ENCODE results near the gene NTSR1. TPM values are rescaled to one million over a fixed set of nuclear protein-coding genes. Genes with fewer than 3 reads are reported as not detected.
A peak's percentile ranks its signal among the peaks of the same experiment; 100 is the strongest.

The NTSR1 gene
- total RNA-seq, 4 donors from 2014 or later = 1.5 to 23.9 (median 4.7) TPM

DNA sequence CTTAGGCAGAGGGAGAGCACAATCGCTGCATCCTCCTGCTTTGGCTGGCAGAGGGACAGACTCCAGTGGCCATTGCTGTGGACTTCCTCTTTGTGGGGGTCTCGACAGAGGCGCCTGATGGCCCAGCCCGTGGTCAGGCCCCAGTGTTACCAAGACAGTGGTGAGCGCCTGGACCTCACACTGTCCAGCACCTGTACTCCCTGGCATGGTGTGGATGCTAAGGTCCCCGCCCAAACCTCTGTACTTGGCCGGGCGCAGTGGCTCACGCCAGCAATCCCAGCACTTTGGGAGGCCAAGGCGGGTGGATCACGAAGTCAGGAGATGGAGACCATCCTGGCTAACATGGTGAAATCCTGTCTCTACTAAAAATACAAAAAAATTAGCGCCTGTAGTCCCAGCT, 2.3 kb upstream of the NTSR1 start:
- H3K27ac ChIP-seq = no peak overlapping the region
- H3K36me3 ChIP-seq = no peaks in the 10 kb centered on the region
- H3K4me3 ChIP-seq = no peak overlapping the region
- 82 to 100% methylated on average over 1 to 12 of the region's 12 CpGs for WGBS, 2 donors (ENCODE audit: low coverage in 1 of 2)
- intact Hi-C loops (cut with DNase I; ENCODE audit: low total_unique reads) (no loop called here), in situ Hi-C loops (cut with MboI; ENCODE audit: low pct_ligation_motif_present in 1 of 4, low pct_unique_long_range_greater_than_20kb in 1 of 4, low sequenced_read_pairs in 3 of 4) (no loop called here)
- TF ChIP-seq POLR2AphosphoS5 (IDR thresholded peaks at IDR 0.05) (no peak), POLR2A (IDR thresholded peaks at IDR 0.05) (no peak), EP300 (IDR thresholded peaks at IDR 0.05; ENCODE audit: low read depth) (no peak)
- TF ChIP-seq, protein P1, sequence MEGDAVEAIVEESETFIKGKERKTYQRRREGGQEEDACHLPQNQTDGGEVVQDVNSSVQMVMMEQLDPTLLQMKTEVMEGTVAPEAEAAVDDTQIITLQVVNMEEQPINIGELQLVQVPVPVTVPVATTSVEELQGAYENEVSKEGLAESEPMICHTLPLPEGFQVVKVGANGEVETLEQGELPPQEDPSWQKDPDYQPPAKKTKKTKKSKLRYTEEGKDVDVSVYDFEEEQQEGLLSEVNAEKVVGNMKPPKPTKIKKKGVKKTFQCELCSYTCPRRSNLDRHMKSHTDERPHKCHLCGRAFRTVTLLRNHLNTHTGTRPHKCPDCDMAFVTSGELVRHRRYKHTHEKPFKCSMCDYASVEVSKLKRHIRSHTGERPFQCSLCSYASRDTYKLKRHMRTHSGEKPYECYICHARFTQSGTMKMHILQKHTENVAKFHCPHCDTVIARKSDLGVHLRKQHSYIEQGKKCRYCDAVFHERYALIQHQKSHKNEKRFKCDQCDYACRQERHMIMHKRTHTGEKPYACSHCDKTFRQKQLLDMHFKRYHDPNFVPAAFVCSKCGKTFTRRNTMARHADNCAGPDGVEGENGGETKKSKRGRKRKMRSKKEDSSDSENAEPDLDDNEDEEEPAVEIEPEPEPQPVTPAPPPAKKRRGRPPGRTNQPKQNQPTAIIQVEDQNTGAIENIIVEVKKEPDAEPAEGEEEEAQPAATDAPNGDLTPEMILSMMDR (IDR thresholded peaks at IDR 0.05) = no peak
- H3K4me1 ChIP-seq = peaks cover 4 to 18% (median 14%) of the 10 kb centered on the region in 4 donors
- no peaks in the 10 kb centered on the region for H3K9me3 ChIP-seq
- H3K27me3 ChIP-seq = peaks cover 50% of the 10 kb centered on the region
- DNase-seq = no peak

DNA sequence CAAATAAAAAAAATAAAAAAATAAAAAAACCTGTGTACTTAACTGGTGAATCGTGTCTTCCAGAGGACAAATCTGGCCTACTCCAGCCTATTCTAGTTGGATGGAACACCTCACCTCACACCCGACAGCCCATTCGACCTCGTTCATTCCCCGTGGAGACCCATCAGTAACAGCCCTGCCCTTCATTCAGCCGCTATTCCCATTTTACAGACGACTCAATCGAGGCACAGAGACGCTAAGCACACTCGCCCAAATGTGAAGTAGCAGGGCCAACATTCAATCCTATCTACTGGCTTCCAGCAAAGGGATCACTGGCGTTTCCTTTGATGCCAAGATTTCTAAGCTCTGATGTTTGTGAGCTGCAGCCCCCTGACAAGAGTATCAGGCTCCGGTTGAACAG, 1.8 kb upstream of the NTSR1 start:
- no peaks in the 10 kb centered on the region for H3K9me3 ChIP-seq
- DNase-seq = no peak
- H3K36me3 ChIP-seq = no peaks in the 10 kb centered on the region
- H3K4me1 ChIP-seq = peaks cover 4 to 18% (median 14%) of the 10 kb centered on the region in 4 donors
- TF ChIP-seq EP300 (IDR thresholded peaks at IDR 0.05; ENCODE audit: low read depth) (no peak), POLR2AphosphoS5 (IDR thresholded peaks at IDR 0.05) (no peak), POLR2A (IDR thresholded peaks at IDR 0.05) (no peak)
- TF ChIP-seq, protein P1 (IDR thresholded peaks at IDR 0.05) = no peak
- H3K27me3 ChIP-seq = peaks cover 54% of the 10 kb centered on the region
- H3K27ac ChIP-seq = no peak overlapping the region
- WGBS, 2 donors (ENCODE audit: low coverage in 1 of 2) = 81% methylated on average over 7 to 12 of the region's 12 CpGs
- in situ Hi-C loops (cut with MboI; ENCODE audit: low pct_ligation_motif_present in 1 of 4, low pct_unique_long_range_greater_than_20kb in 1 of 4, low sequenced_read_pairs in 3 of 4) = no loop called here
- intact Hi-C loops (cut with DNase I; ENCODE audit: low total_unique reads) = no loop called here
- H3K4me3 ChIP-seq = no peak overlapping the region

DNA sequence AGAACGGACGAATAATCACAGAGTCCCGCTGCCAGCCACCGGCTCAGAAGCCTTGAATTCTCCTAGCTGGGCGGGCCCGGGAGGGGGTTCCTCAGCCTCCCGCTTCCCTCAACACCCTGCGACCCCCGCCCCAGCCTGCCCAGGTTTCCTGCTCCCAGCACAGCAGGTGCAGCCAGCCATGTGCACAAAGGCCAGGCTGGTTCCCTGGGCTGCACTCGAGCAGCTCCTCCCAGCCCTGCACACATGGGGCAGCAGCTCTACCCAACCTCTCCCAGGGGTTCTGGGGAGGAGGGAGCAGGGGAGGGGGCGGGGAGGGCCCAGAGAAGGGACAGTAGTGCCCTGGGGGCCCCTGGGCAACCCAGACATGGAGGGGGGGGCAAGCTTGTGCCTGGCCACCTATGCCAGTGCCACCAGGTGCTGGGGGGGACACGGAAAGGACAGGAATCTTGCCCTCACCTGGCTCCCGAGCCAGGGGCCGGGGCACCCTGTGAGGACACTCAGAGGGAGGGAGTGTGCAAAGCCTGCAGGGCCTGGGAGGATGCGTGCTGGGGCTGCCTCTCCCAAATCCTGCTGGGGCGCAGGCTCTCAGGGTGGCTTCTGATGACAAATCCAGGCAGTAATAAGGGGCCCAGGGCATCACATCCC, 1.2 kb upstream of the NTSR1 start:
- no peak for DNase-seq
- Histone ChIP-seq H3K27ac (no peak overlapping the region), H3K4me1 (peaks cover 4 to 18% (median 15%) of the 10 kb centered on the region in 4 donors), H3K36me3 (no peaks in the 10 kb centered on the region), H3K4me3 (no peak overlapping the region), H3K27me3 (peaks cover 54% of the 10 kb centered on the region), H3K9me3 (no peaks in the 10 kb centered on the region)
- intact Hi-C loops (cut with DNase I; ENCODE audit: low total_unique reads) = no loop called here
- in situ Hi-C loops (cut with MboI; ENCODE audit: low pct_ligation_motif_present in 1 of 4, low pct_unique_long_range_greater_than_20kb in 1 of 4, low sequenced_read_pairs in 3 of 4) = no loop called here
- WGBS, 2 donors (ENCODE audit: low coverage in 1 of 2) = 62% methylated on average over 16 of the region's 16 CpGs; no CpG with 5 or more reads in 1 of the 2 donors
- TF ChIP-seq EP300 (IDR thresholded peaks at IDR 0.05; ENCODE audit: low read depth) = no peak
- TF ChIP-seq POLR2AphosphoS5 (IDR thresholded peaks at IDR 0.05) = no peak
- TF ChIP-seq, protein P1 (IDR thresholded peaks at IDR 0.05) = no peak
- no peak for TF ChIP-seq POLR2A (IDR thresholded peaks at IDR 0.05)

DNA sequence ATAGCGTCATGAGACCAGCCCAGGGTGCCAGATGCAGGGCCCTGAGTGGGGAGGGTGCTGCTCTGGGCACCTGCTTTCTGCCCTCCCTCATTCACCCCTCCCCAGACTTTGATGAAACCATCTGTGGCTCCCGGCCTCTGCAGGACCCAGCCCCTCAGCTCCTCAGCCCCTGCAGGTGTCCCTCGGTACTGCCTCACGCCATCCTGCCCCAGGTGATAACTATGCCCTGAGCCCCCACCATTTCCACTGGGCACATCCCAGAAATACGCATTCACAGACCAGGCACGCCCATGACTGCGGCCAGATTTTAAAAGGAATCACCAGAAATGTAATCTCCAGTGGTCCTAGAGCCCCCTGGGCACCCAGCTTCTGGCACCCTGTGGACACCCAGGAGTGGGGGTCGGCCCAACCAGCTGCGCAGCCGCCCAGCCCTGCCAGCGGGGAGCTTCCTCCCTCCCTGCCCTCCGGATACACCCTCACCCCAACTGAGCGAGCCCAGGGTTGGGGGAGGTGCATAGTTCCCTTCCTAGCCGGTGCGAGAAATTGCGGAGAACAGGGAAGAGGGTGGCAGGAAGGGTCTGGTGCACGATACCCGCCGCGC, 615 bp upstream of the NTSR1 start:
- intact Hi-C loops (cut with DNase I; ENCODE audit: low total_unique reads) (no loop called here), in situ Hi-C loops (cut with MboI; ENCODE audit: low pct_ligation_motif_present in 1 of 4, low pct_unique_long_range_greater_than_20kb in 1 of 4, low sequenced_read_pairs in 3 of 4) (no loop called here)
- Histone ChIP-seq H3K27ac (peak overlapping the region in 3 of 4 donors; percentile 60 to 77 (median 75)), H3K4me3 (peak overlapping the region in 3 of 4 donors; percentile 13 to 40 (median 38)), H3K9me3 (no peaks in the 10 kb centered on the region), H3K27me3 (peaks cover 54% of the 10 kb centered on the region), H3K4me1 (peaks cover 4 to 20% (median 15%) of the 10 kb centered on the region in 4 donors), H3K36me3 (no peaks in the 10 kb centered on the region)
- DNase-seq = no peak
- WGBS, 2 donors (ENCODE audit: low coverage in 1 of 2) = 18% methylated on average over 8 of the region's 20 CpGs; no CpG with 5 or more reads in 1 of the 2 donors
- no peak for TF ChIP-seq POLR2AphosphoS5 (IDR thresholded peaks at IDR 0.05)
- no peak for TF ChIP-seq EP300 (IDR thresholded peaks at IDR 0.05; ENCODE audit: low read depth)
- TF ChIP-seq POLR2A (IDR thresholded peaks at IDR 0.05) = no peak
- TF ChIP-seq, protein P1 (IDR thresholded peaks at IDR 0.05) = peak in 3 of 5 experiments; percentile 25 to 30 (median 27)
